ENCODE data around the gene AEBP2. TPM values are rescaled to one million over a fixed set of nuclear protein-coding genes. Genes with fewer than 3 reads are reported as not detected.

The AEBP2 gene
- total and polyA plus RNA-seq, 2 of the 4 experiments (the other 2 are of a cell fraction), result 15.5 to 21.7 TPM

GRCh38 chr12:19419086-19419485 is 20.2 kb upstream of the AEBP2 start:
- no CpG with 5 or more reads among the region's 14 CpGs for WGBS, 2 experiments (ENCODE audit: extremely low coverage in 2 of 2, insufficient read length in 1 of 2)
- Histone ChIP-seq H3K4me2 (ENCODE audit: low read depth, low read length) (no peak overlapping the region), H2AK5ac (ENCODE audit: low read depth, low read length) (no peak overlapping the region), H4K5ac (ENCODE audit: low read depth, low read length) (no peak overlapping the region), H2BK5ac (ENCODE audit: low read depth, low read length, poor library complexity, severe bottlenecking) (no peak overlapping the region), H3K27ac (ENCODE audit: insufficient read depth, low read length) (no peak overlapping the region), H3K4me3 (ENCODE audit: insufficient read depth, low read depth, low read length) (no peak overlapping the region), H4K91ac (ENCODE audit: insufficient read depth, low read depth, low read length) (no peak overlapping the region), H2AK9ac (replicated peaks; ENCODE audit: low read depth, low read length, poor library complexity) (no peak overlapping the region), H3K9me3 (ENCODE audit: control insufficient read depth, insufficient read depth, low read length) (no peaks in the 10 kb centered on the region), H3K14ac (replicated peaks; ENCODE audit: low read depth, low read length) (no peak overlapping the region), H4K8ac (ENCODE audit: low read depth in 2 of 2, low read length in 2 of 2) (no peak overlapping the region), H3K18ac (ENCODE audit: low read depth, low read length) (no peak overlapping the region), H3K9me1 (ENCODE audit: insufficient read depth, low read length) (peaks cover 6% of the 10 kb centered on the region; the same call in 1 of the 2 replicates), H3K4ac (ENCODE audit: low read depth, low read length) (no peak overlapping the region), H3K36me3 (ENCODE audit: control insufficient read depth, insufficient read depth, low read length) (no peaks in the 10 kb centered on the region), H3K56ac (ENCODE audit: extremely low read depth, insufficient read depth, low read length) (no peak overlapping the region), H2AFZ (replicated peaks; ENCODE audit: low read length, poor library complexity) (no peak overlapping the region), H3K9ac (ENCODE audit: low read depth, low read length) (no peak overlapping the region), H4K20me1 (ENCODE audit: insufficient read depth, low read length) (no peaks in the 10 kb centered on the region), H3K79me1 (ENCODE audit: low read depth in 1 of 2, low read length in 2 of 2) (no peaks in the 10 kb centered on the region), H2BK120ac (ENCODE audit: low read depth, low read length) (no peak overlapping the region), H2BK20ac (ENCODE audit: low read depth, low read length) (no peak overlapping the region), H2BK15ac (ENCODE audit: low read depth, low read length) (no peak overlapping the region), H3K4me1 (ENCODE audit: control insufficient read depth, insufficient read depth, low read length) (no peaks in the 10 kb centered on the region), H3K23ac (ENCODE audit: low read depth, low read length) (no peak overlapping the region), H3K27me3 (ENCODE audit: control insufficient read depth, insufficient read depth, low read length) (no peaks in the 10 kb centered on the region)
- DNase-seq, result no peak
- dilution Hi-C loops (cut with HindIII; ENCODE audit: low sequenced_read_pairs, unreplicated experiment) (no loop called here), in situ Hi-C loops (cut with MboI; ENCODE audit: low sequenced_read_pairs) (no loop called here), intact Hi-C loops (cut with micrococcal nuclease) (no loop called here)
- ChIA-PET CTCF (interaction anchor here (1.3 kb wide), 1 partner anchor 82 kb away, joined by 3 read pairs; no protein-coding TSS in a partner anchor), POLR2A (ENCODE audit: unreplicated experiment) (interaction anchor here (0.6 kb wide), 1 partner anchor 38 kb away, joined by 3 read pairs; no protein-coding TSS in a partner anchor)
- TF ChIP-seq RAD21 (IDR thresholded peaks at IDR 0.05; ENCODE audit: low read length), result no peak
- no peak for TF ChIP-seq CHD1 (IDR thresholded peaks at IDR 0.05; ENCODE audit: low read depth, low read length)
- no peak for TF ChIP-seq MXI1 (IDR thresholded peaks at IDR 0.05; ENCODE audit: borderline replicate concordance, low read depth, low read length)
- TF ChIP-seq CEBPB (IDR thresholded peaks at IDR 0.05; ENCODE audit: low read depth, low read length), result no peak
- no peak for TF ChIP-seq ELK1 (IDR thresholded peaks at IDR 0.05; ENCODE audit: borderline replicate concordance, low read depth, low read length)
- TF ChIP-seq RFX5 (IDR thresholded peaks at IDR 0.05; ENCODE audit: low read depth, low read length), result no peak
- TF ChIP-seq SMC3 (IDR thresholded peaks at IDR 0.05; ENCODE audit: low read depth, low read length), result no peak
- TF ChIP-seq NFE2L2 (IDR thresholded peaks at IDR 0.05; ENCODE audit: low read depth, low read length), result no peak
- no peak for TF ChIP-seq FOS (IDR thresholded peaks at IDR 0.05; ENCODE audit: low read depth, low read length)
- TF ChIP-seq MAZ (IDR thresholded peaks at IDR 0.05; ENCODE audit: borderline replicate concordance, low read depth, low read length), result no peak
- no peak for TF ChIP-seq MAFK (IDR thresholded peaks at IDR 0.05; ENCODE audit: low read depth, low read length)
- TF ChIP-seq BHLHE40 (IDR thresholded peaks at IDR 0.05; ENCODE audit: low read depth, low read length), result no peak
- TF ChIP-seq USF2 (IDR thresholded peaks at IDR 0.05; ENCODE audit: low read depth, low read length), result no peak
- TF ChIP-seq CTCF (conservative IDR thresholded peaks at IDR 0.05; ENCODE audit: low read depth, low read length), result no peak
- TF ChIP-seq POLR2A (IDR thresholded peaks at IDR 0.05; ENCODE audit: low read depth, low read length), result no peak
- no peak for TF ChIP-seq RCOR1 (IDR thresholded peaks at IDR 0.05; ENCODE audit: insufficient replicate concordance, low read length)
- no peak for ATAC-seq (ENCODE audit: low read depth)
- no TSS peak for BruUV-seq (replicated peaks)

Data from IMR-90 (cell line).